ENCODE measurements around the gene SYNCRIP.
"Not testable (repeated sequence)": the region's sequence is repeated elsewhere in the genome, so short reads cannot be mapped to it uniquely, and the experiment has no call there.

The SYNCRIP gene

DNA sequence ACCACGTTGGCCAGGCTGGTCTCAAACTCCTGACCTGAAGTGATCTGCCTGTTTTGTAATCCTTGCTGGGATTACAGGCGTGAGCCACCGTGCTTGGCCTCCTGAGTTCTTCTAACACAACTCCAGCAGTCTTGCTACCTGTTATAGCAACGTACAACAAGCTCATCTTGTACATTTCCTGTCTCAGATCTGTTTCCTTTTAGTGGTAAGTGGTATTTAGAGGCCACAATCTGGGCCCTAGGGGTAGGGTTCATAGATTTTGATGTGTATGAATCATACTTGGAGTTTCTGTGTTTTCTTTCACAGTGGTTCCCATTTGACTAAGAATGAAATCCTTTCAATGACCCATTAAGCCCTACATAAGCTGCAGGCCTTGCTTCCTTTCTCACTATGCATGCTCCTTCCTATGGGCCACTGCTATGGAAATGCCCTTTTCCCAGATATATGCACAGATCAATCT lies 27.1 kb upstream of the SYNCRIP start:
- peak; percentile 28 for DNase-seq

DNA sequence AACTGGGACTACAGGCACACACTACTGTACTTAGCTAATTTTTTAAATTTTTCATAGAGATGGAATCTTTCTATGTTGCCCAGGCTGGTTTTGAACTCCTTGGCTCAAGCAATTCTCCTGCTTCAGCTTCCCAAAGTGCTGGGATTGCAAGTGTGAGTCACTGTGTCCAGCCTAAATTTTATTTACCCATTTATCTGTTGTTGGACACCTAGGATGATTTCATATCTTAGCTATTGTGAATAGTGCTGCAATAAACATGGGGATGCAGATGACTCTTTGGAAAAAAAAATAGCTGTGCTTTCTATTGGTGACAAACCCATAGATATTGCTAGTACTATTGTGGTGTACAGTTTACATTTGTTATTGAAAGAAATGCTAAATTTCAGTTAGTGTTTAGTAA lies 19.6 kb upstream of the SYNCRIP start:
- DNase-seq: no peak

DNA sequence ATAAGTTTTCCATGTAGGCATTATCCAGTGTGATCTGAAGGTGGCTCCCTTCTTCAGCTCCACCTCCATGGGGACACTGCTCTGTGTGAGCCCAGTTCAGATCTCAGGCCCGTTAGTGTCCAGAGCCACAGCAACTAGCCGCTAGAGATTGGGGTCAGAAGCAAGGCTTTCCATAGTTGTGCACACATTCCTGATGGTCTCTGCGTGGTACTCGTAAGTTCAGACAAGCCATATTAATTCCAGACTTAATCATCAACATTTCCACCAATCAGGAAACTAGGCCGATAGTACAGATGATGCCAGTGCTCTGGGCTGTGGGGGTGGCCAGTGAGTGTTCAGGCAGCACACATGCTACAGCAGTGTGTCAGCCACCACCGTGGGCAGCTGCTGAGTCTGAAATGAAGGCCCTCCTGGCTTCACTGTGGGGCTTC lies 17.5 kb upstream of the SYNCRIP start:
- DNase-seq: no peak

DNA sequence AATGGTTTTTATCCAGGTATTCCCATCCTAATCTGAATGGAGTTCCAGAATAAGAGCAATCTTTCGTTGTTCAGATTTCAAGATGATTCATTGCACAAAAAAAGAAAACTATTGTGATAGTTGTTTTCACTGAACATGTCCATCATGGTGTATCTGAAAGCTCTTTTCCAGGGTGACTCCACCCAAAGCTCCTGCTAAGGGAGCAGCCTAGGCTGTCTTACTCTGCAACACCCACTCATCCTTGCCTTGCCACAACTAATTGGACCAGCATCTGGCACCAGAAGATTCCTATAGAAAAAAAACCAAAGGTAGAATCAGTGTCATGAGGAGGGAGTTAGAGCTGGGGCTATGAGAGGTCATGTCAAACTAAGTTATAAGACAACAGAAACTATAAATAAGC lies 7.9 kb upstream of the SYNCRIP start:
- DNase-seq: no peak

DNA sequence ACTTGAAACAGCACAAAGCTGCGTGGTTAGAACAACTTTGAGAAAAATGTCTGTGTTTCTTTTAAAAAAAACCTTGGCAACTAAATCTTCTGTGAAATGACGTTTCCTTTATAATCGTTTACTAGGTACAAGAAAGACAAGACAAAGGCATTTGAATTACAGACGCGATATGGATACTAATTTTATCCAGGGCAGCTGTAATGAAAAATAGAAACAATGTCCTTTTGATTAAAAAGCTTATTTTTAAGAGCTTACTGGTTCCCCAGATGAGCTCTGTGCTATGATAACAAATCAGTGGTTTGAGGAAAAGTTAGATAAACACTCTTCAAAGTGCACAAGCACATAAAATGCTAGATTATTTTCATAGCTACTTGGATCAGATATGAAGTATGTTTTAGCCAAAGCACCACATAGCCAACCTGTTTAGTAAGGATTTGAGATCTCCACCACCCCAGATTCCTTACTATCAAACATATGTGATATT lies 1.6 kb upstream of the SYNCRIP start:
- DNase-seq: no peak

DNA sequence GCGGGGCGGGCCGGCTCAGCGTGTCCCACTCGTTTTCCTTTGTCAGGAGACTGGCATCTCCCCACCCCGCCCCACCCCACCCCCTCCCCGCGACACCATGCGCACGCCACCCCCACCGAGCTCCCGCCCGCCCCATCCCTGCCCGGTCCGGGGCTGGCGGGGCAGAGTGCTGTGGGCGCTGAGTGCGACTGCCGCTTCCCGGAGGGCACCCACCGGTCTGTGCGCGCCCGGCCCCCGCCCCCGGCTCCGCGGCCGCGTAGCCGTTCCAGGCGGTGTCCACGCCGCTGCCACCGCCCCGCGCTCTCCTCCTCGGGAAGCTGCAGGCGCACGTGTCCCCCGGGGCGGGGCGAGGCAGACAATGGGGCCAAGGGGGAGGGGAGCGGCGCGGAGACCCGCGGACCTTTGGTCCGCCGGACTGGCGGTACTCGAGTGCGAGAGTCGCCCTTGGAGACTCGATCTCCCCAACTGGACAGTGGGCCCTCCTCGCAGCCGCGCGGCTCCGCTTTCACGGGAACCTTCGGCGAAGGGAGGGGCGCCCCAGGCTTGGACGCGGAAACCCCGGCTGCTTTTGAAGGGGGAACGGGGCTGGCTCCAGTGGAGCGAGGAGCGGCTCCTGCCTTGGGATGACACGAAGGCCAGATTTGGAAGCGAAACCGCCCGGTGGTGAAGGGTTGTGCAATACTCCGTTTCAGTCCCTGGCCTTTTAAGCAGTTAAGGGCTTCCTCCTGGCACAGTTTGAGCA lies 1.0 kb upstream of the SYNCRIP start:
- DNase-seq: peak; percentile 60

DNA sequence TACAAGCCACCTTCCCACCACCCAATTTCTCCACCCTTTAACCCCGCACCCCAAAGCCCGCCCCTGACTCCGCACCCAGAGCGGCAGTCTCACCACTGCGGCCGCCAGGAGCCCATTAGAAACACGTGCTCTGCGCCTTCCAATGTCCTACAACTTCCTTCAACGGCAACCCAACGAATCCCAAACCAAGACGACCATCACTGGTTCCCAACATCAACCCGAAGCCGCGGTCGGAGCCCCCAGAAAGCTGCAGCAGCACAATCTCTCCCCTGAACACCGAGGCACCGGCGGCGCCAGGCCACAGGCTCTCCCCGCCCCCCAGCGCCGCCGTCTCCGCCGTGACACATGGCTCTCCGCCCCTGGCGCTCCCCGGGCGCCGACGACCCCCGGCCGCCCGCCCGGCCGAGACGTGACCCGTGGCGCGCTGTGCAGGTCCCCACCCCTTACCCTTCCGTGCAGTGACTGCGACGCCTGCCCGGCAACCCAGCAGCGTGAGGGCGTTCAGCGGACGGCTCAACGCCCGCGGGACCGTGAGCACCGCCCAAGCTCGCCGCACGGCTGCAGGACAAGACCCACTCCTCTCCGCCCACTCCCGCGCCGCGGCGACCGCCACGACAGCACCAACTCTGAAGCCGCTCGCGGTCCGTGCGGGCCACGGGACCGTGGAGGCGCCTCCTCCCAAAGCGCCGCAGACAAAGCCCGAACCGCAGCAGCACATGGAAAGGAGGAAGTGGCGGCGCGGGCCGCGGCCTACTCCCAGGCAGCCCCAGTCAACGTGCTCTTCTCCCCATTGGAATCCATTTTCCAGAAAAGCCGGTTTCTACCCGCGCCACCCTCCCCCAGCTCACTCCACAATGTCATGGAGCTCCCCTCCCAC lies 551 bp downstream of the SYNCRIP start:
- peak; percentile 49 for DNase-seq

DNA sequence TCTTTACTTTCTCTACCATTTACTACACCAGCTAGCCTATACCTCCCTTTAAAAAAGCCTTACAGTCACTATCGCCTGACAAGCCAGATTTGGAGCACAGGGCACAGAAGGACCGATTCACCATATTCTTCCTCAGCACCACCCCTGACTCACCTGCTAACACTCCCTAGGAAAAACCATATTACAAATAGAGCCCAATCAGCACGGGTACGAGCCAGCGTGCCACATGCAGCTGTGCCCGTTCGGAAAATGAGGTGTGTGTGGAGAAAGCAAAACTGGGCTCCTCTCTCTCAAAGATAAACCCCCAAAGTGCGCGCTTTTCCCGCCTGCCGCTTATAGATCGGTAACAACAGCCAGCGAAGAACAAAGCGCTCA lies 1.2 kb downstream of the SYNCRIP start:
- peak; percentile 2 for DNase-seq

DNA sequence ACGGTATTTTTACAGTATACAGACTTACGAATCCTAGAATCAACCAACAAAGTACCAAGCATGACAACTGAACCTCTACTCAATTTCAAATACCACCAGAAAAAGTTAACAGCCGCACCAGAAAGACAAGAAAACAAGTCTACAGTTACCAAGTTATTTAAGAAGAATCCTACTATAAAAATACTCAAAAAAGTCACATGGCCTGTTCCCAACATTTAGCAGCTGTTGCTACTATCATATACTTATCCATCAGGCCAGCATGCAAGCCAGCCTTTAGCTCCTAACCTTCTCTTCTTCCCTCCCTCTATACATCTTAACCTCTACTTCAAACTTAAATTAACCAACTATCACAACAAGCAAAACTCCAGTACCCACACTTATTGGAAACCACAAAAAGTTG lies 1.9 kb downstream of the SYNCRIP start:
- DNase-seq: no peak

DNA sequence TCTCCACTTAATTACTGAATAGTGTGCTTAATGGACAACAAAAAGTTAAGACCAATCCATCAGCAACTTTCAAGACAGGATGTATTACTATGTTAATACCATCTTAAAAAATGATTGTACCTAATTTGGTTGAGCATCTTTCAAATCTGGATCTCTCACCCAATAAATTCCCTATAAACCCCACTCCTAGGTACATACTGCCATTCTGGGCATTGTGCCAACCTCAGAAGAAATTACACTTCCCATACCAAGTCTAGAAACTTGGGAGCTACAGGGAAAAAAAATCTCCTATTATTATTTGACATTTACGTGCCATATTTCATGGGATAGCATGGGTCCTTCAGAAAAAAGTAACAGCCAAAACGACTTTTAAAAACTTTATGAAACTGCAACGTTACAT lies 5.1 kb downstream of the SYNCRIP start:
- no peak for DNase-seq

DNA sequence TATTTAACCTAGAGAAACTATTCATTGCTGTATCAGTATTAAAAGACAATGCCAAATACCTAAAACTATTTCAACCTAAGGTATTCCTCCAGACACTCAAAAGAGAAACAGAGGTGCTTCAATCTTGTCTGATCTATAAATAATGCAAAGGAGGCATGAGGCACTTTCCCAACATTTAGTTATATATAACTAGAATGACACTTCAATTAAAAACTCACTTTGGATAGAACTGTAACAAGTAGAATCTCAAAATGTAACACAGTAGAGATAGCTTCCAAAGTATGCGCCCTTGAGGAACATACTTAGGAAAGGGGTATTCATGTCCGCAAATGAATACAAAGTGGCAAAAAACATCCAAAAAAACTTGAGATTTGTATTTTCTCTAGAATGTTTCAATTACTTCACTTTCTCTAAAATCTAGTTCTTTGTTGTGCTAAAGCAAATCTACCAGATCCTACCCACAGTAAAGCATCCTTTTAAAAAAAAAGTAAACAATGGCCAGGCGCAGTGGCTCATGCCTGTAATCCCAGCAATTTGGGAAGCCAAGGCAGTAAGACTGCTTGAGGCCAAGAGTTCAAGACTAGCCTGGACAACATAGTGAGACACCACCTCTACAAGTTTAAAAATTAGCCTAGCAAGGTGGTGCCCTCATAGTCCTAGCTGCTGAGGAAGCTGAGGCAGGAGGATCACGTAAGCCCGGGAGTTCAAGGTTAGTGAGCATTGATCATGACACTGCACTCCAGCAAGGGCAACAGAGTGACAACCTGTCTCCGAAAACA lies 10.3 kb downstream of the SYNCRIP start:
- DNase-seq: no peak

DNA sequence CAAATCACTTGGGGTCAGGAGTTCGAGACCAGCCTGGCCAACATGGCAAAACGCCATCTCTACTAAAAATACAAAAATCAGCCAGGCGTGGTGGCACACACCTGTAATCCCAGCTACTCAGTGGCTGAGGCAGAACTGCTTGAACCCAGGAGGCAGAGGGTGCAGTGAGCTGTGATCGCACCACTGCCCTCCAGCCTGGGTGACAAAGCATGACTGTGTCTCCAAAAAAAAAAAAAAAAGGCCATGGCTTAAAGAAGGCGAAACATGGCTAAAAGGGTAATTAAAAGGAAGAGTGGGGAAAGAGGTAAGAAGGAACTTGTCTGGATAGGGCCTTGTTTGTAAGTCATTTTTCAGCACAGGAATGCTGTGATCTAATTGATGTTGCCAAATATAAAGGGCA lies 11.6 kb downstream of the SYNCRIP start:
- DNase-seq: not testable (repeated sequence)

DNA sequence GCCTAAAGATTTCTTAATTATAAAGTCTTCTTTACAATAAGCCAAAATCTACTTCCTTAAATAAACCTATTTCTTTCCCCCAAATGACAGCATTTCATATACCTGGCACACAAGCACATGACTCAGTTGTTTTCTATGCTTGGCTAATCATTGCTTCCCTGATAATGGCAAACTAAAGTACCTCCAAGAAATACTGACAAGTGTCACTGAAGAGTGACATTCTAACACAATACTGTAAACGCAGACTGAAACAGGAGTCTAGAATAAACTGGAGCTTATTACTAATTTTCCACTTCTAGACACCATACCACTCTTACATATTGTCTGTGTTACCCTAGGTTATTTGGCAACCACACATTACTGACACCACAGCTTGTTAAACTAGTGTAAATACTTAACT lies 14.3 kb downstream of the SYNCRIP start:
- DNase-seq: no peak

DNA sequence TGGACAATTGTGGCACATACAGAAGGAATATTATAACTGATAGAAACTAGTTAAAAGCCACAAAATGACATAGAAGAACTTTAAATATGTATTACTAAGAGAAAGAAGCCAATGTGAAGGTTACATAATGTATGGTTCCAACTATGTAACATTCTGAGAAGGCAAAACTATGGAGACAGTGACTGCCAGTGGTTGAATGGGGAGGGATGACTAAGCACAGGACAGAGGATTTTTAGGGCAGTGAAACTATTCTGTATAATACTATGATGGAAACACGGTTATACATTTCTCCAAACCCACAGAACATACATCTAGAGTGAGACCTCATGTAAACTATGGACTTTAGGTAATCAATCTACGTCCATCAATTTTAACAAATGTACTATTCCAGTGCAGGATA lies 22.4 kb downstream of the SYNCRIP start:
- no peak for DNase-seq

DNA sequence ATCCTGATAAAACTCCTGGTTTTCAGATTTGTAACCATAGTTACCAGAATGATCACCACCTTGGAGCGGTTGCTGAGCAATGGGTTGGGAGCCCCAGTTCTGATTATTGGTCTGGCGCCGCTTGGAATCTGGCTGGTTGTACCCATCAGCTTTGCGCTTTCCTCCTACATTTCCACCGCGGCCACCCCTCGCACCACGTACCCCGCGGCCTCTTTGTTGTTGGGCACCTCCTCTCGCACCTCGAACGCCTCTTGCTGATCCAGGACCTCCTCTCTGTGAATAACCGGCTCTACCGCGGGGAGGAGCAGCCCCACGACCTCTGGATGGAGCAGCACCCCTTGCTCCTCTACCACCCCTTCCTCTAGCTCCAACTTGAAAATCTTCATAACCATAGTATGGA lies 27.9 kb downstream of the SYNCRIP start:
- no peak for DNase-seq

DNA sequence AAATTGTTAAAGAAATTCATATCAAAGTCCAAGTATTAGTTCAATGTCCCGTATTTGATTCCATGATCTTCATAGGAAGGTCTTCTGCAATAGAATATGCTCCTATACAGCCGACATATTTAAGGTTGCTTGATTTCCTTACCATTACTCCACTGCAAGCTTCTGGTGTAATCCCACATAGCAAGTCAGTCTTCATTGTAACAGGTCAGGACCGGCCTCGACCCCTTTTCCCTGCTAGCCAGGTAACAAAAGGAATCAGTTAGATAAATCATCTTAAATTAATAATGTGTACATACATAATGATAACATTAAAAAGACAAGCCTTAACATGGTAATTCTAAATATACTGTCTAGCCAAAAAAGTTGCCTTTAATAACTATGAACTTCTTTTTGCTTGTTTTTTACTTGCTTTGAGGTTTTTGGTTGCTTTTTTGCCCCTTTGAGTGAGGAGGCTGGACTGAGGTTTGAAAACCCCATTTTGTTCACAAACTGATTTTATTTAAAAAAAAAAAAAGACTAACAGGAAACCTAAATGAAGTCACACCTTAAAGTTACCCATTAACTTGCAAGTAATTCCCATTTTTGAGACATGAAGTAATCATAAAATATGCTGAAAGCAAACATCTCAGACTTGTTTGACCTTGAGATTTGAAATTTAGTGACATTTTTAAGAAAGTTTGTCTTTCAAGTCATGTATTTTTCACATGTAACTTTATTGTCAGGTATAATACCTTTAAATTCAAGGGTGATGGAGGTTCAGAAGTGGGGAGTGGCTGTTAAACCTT lies 29.8 kb downstream of the SYNCRIP start:
- no peak for DNase-seq

DNA sequence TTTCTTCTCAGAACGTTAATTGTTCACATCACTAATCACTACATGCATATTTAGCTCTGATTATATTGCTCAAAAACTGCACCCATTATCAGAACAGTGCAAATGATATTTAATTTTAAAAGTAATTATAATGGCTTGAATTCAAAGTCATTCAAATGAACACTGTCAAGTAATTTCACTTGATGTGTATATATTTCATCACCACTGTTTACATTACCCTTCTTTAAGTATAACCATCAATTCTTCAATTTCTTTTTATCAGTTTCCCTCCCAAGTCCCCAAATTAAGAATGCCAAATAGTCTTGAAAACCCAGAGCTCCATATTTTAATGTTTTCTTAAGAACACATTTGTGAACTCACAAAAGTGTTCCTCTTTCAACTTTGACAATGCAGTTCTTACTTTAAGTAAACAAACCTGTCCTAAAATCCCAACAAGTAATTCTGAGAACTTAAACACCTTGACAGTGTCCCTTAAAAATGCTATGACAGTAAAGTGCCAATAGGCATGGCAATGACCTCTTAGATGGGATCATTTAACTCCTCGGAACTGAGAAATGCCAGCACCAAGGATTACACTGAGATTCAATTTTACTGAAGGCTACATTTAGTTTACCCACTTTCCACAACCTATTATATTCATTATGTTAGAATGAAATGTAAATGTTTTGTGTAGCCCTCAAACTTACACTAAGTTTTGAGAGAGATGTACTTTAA lies 32.3 kb downstream of the SYNCRIP start:
- no peak for DNase-seq

DNA sequence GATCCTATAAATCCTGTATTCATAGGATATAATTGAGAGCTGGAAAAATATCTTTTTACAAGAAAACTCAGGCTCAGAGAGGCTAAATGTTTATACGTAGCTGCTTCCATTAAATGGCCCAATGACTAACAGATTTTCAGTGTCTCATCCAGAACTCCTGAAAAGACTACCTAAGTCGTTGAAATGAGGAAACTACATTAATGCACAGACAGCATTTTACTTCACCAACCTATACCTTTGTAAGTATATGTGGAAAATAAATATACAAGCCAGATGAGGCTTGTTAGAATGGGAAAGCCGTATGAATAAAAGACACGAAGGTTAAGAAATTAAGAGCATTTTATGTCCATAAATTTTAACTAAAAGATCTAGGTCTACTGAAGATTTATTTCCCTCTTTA lies 40.6 kb downstream of the SYNCRIP start:
- DNase-seq: no peak

DNA sequence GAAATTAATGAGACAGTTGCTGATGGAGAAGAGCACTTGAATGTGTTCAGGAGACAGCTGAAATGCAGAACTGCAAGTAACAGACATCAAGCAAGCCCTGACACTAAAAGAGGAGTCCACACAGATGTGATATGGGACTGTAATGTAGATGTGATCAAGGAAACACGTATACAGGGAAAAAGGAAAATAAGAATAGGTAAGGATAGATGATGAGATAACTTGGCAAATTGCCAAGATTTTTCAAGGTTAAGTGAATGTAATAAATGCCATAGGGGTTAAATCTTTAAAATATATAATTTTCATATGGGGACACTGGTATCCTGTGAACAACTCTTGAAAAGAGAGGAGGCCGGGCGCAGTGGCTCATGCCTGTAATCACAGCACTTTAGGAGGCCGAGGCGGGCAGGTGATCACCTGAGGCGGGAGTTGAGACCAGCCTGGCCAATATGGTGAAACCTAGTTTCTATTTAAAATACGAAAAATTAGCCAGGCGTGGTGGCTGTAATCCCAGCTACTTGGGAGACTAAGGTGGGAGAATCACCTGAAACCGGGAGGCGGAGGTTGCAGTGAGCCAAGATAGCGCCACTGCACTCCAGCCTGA lies 41.9 kb downstream of the SYNCRIP start:
- no peak for DNase-seq

DNA sequence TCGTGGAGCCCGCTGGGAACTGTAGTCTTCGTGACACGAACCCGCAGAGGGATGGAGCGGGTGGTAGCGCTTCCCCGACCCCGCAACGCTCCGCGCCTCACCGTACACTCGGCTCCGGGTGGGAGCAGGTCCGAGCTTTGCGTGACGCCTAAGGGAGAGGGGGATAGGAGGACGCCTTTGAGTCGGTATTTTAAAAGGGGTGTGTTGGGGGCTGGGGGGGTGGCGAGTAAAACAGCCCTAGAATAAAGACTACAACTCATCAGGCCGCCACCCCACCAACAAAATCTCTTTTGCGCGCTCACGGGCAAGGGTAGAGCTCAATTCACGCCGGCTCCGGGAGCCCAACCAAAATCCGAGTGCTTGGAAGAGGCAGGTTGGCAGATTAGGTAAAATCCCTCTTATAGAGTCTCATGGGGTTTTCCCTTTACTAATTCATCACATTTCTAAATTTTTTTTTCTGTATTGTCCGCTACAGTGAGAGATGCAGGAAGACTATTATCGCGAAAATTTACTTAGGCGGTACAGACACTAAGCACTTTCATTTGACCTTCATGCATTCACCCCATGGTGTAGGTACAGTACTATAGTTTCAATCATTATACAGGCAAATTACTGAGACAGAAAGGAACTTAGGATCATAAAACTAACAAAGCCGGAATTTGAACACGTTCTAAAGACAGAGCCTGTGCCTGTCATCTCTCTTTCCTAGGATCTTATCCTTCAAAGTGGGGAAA lies 48.3 kb downstream of the SYNCRIP start:
- DNase-seq: peak; percentile 33
